Gastroesophageal sphincter (tissue), 3 donors: ENCODE data around the gene PIAS4.

Experiments
- POLR2A ChIP-seq, 2 donors: fragments of 450-650 bp; IDR thresholded peaks; one replicate each; pipeline ENCODE4 v1.6.1; 2017; ENCODE audit warnings: antibody characterized with exemption in 2 of 2, mild to moderate bottlenecking in 2 of 2, moderate library complexity in 1 of 2
- POLR2AphosphoS5 ChIP-seq: sonication (generic); formaldehyde crosslinking; IDR thresholded peaks from one replicate; pipeline ENCODE4 v1.6.1; 2017; ENCODE audit warnings: antibody characterized with exemption
- TF ChIP-seq, protein P1 (sequence below), 4 experiments: fragments of 200-600 bp in 2 of 4; fragments of 450-650 bp in 2 of 4; sonication (generic) in 1 of 4; IDR thresholded peaks; one replicate each; pipeline ENCODE4 v1.5.1; 2017 to 2019; ENCODE audit warnings: antibody characterized with exemption in 4 of 4, mild to moderate bottlenecking in 2 of 4, moderate library complexity in 2 of 4

DNA sequence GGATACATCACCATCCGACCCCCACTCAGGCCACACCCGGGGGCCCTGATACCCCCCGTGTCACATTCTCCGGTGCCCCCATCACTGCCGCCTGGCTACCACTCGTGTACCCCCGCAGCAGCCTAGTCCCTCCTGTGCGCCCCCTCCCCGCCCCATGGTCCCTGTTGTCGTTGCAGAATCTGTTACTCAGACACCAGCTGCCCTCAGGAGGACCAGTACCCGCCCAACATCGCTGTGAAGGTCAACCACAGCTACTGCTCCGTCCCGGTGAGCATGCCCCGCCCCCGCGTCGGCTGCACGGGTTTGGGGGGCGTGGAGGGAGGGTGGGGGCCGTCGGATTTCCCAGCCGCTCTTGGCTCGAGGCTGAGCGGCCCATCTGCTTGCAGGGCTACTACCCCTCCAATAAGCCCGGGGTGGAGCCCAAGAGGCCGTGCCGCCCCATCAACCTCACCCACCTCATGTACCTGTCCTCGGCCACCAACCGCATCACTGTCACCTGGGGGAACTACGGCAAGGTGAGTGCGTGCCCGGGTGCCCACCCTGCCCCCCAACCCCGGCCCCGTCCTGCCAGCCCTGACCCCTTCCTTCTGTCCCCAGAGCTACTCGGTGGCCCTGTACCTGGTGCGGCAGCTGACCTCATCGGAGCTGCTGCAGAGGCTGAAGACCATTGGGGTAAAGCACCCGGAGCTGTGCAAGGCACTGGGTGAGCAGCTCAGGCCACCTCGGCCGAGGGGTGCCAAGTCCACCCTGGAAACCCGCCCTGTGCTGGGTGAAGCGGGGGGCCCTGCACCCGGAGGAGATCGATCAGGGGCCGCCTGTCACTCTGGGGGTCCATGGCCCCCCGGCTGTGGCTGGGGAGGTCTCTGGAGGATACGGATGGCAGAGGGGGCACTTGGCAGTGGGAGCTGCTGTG is 21.1 kb downstream of the PIAS4 start:
- TF ChIP-seq, protein P1, sequence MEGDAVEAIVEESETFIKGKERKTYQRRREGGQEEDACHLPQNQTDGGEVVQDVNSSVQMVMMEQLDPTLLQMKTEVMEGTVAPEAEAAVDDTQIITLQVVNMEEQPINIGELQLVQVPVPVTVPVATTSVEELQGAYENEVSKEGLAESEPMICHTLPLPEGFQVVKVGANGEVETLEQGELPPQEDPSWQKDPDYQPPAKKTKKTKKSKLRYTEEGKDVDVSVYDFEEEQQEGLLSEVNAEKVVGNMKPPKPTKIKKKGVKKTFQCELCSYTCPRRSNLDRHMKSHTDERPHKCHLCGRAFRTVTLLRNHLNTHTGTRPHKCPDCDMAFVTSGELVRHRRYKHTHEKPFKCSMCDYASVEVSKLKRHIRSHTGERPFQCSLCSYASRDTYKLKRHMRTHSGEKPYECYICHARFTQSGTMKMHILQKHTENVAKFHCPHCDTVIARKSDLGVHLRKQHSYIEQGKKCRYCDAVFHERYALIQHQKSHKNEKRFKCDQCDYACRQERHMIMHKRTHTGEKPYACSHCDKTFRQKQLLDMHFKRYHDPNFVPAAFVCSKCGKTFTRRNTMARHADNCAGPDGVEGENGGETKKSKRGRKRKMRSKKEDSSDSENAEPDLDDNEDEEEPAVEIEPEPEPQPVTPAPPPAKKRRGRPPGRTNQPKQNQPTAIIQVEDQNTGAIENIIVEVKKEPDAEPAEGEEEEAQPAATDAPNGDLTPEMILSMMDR (IDR thresholded peaks at IDR 0.05), result no peak
- no peak for TF ChIP-seq POLR2A (IDR thresholded peaks at IDR 0.05)
- TF ChIP-seq POLR2AphosphoS5, result no peak
